ENCODE measurements around the gene SPDYE2B.
A peak's percentile ranks its signal among the peaks of the same experiment; 100 is the strongest.
"Not testable (repeated sequence)": the region's sequence is repeated elsewhere in the genome, so short reads cannot be mapped to it uniquely, and the experiment has no call there.

The SPDYE2B gene

GRCh38 chr7:102680780-102681179 lies 30.7 kb downstream of the SPDYE2B start:
- not testable (repeated sequence) for H3K27ac Mint-ChIP-seq; H3K4me3 Mint-ChIP-seq; H3K36me3 Mint-ChIP-seq; H3K9me3 Mint-ChIP-seq; DNase-seq (ENCODE audit: low spot score in 2 of 2); H3K4me1 Mint-ChIP-seq
- peak; percentile 2 for ATAC-seq

GRCh38 chr7:102682560-102682959 lies 32.4 kb downstream of the SPDYE2B start:
- not testable (repeated sequence) for ATAC-seq, H3K27ac Mint-ChIP-seq, H3K4me1 Mint-ChIP-seq

DNA sequence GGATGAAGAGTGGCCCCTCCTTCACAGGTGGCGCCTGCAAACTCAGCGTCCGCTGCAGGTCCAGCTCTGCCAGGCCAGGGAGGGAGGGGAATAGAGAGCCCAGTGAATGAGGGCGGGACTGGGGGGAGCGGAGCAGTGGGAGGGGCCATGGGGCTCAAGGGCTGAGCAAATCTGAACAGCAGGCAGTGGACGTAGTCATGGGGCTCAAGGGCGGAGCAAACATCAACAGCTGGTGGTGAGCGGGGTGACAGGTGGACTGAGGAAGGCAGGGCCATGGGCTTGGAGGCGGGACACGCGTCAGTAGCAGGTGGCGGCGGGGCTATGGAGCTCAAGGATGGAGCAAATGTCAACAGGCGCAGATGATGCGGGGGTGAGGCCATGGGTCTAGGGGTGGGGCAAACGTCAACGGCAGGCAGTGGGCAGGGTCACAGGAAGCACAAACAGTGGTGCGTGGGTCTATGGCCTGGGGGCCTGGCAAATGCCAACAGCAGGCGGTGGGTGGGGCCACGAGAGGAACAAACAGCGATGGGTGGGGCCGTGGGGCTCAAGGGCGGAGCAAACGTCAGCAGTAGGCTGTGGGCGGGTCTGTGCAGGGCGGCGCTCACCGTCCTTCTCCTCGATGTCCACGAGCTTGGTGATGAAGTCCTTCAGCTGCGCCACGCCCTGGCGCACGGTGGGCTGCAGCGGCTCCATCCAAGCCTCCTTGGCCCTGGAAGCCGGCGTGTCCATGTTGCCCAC lies 38.3 kb downstream of the SPDYE2B start:
- peak; percentile 85 for ATAC-seq
- H3K9me3 Mint-ChIP-seq; H3K4me1 Mint-ChIP-seq; DNase-seq (ENCODE audit: low spot score in 2 of 2); H3K27ac Mint-ChIP-seq; H3K36me3 Mint-ChIP-seq; H3K4me3 Mint-ChIP-seq: not testable (repeated sequence)

More at GRCh38 chr7:102682560-102682959, 32.4 kb downstream of the SPDYE2B start:
- DNase-seq (ENCODE audit: low spot score in 2 of 2); H3K36me3 Mint-ChIP-seq; H3K9me3 Mint-ChIP-seq; H3K4me3 Mint-ChIP-seq: not testable (repeated sequence)

- H3K9me3 Mint-ChIP-seq; H3K4me1 Mint-ChIP-seq; H3K4me3 Mint-ChIP-seq; DNase-seq (ENCODE audit: low spot score in 2 of 2); H3K27ac Mint-ChIP-seq; H3K36me3 Mint-ChIP-seq: not testable (repeated sequence)
- peak; percentile 82 for ATAC-seq
Measured at GRCh38 chr7:102689436-102690282, 39.5 kb downstream of the SPDYE2B start.

- not testable (repeated sequence) for H3K4me3 Mint-ChIP-seq; H3K4me1 Mint-ChIP-seq; H3K36me3 Mint-ChIP-seq; H3K9me3 Mint-ChIP-seq; ATAC-seq; DNase-seq (ENCODE audit: low spot score in 2 of 2); H3K27ac Mint-ChIP-seq
Measured at GRCh38 chr7:102690602-102691001, 40.5 kb downstream of the SPDYE2B start.

DNA sequence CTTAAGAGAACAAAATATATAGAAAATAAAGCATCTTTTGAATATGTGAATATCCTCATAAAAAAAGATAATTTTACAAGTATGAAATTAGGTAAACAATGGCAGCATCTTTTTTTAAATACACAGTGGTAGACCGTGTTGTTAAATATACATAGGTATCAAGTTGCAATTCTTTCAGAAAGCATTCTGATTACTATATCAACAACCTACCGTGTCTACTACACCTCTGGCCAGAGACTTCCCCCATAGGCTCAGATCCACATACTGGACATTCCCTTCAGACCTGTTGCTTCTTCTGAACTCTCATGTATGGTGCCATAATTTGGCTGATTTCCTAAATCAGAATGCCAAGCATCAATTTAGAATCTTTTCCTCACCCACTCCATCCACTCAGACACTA lies 43.9 kb downstream of the SPDYE2B start:
- not testable (repeated sequence) for H3K4me3 Mint-ChIP-seq; H3K36me3 Mint-ChIP-seq; ATAC-seq; DNase-seq (ENCODE audit: low spot score in 2 of 2); H3K4me1 Mint-ChIP-seq; H3K27ac Mint-ChIP-seq; H3K9me3 Mint-ChIP-seq

GRCh38 chr7:102695033-102695552 lies 45.0 kb downstream of the SPDYE2B start:
- not testable (repeated sequence) for H3K36me3 Mint-ChIP-seq, ATAC-seq, H3K4me3 Mint-ChIP-seq

DNA sequence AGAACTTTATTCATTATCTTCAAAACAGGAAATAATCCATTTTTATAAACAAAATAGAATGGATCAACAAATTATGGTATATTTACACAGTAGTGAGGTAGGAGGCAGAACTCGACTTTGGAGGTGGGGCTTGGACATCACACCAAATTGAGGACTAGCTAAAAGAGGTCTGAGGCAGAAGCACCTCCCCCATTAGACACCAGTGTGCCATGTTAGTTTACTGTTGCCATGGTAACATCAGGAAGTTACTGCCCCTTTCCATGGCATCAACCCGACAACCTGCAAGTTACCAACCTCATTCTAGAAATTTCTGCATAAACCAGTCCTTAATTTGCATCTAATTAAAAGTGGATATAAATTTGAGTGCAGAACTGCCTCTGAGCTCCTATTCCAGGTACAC lies 45.9 kb downstream of the SPDYE2B start:
- not testable (repeated sequence) for H3K4me1 Mint-ChIP-seq; H3K9me3 Mint-ChIP-seq; ATAC-seq; H3K27ac Mint-ChIP-seq; DNase-seq (ENCODE audit: low spot score in 2 of 2); H3K36me3 Mint-ChIP-seq; H3K4me3 Mint-ChIP-seq

More at GRCh38 chr7:102695033-102695552, 45.0 kb downstream of the SPDYE2B start:
- H3K4me1 Mint-ChIP-seq; H3K27ac Mint-ChIP-seq; H3K9me3 Mint-ChIP-seq; DNase-seq (ENCODE audit: low spot score in 2 of 2): not testable (repeated sequence)

- not testable (repeated sequence) for DNase-seq (ENCODE audit: low spot score in 2 of 2); H3K4me1 Mint-ChIP-seq; H3K27ac Mint-ChIP-seq; H3K4me3 Mint-ChIP-seq; ATAC-seq; H3K9me3 Mint-ChIP-seq; H3K36me3 Mint-ChIP-seq
Measured at GRCh38 chr7:102697642-102698512, 47.8 kb downstream of the SPDYE2B start.

- not testable (repeated sequence) for H3K36me3 Mint-ChIP-seq; H3K9me3 Mint-ChIP-seq; H3K4me1 Mint-ChIP-seq; H3K27ac Mint-ChIP-seq; H3K4me3 Mint-ChIP-seq; DNase-seq (ENCODE audit: low spot score in 2 of 2); ATAC-seq
Measured at GRCh38 chr7:102698962-102699750, 49.0 kb downstream of the SPDYE2B start.

Measured in stimulated activated effector memory CD8-positive, alpha-beta T cell treated with anti-CD3 and anti-CD28 coated beads, Interleukin-12 subunit alpha, Interleukin-12 subunit beta, amount 100 ng/mL, for 72 hours (primary cell).